B cell (primary cell): ENCODE data around the gene TMOD3. TPM values are rescaled to one million over a fixed set of nuclear protein-coding genes. Genes with fewer than 3 reads are reported as not detected.

Source experiments
- ATAC-seq: fragments of 200-7000 bp; cut with Tn5 transposase; one replicate; pipeline ENCODE4 v1.10.0; 2021; ENCODE audit warnings: low read depth, mild to moderate bottlenecking, moderate number of reproducible peaks, moderate library complexity
- CTCF ChIA-PET: fragments of 350-600 bp; sonication (Branson Sonifier 250); formaldehyde crosslinking; loops from one replicate; lab custom pipeline; 2021; ENCODE audit warnings: antibody characterized with exemption, inconsistent platforms; lab: Charles Lee
- POLR2A ChIA-PET: fragments of 350-600 bp; sonication (Branson Sonifier 250); formaldehyde crosslinking; loops from one replicate; lab custom pipeline; 2021; ENCODE audit warnings: antibody characterized with exemption; lab: Charles Lee
- DNase-seq: peaks from one replicate; pipeline ENCODE4 v3.0.0; 2013
- H2AFZ ChIP-seq: 2 replicates; pipeline ENCODE4 v1.6.1; 2012; ENCODE audit warnings: mild to moderate bottlenecking, low read depth, low read length; ENCODE audit not compliant: insufficient read depth, poor library complexity, severe bottlenecking
- H3K27ac ChIP-seq, 2 donors: 1 replicate in 1 of 2; 2 replicates in 1 of 2; pipeline ENCODE4 v1.5.1; 2012 to 2013; ENCODE audit warnings: low read length in 2 of 2, mild to moderate bottlenecking in 2 of 2, moderate library complexity in 1 of 2
- H3K27me3 ChIP-seq, 4 experiments: fragments of 200-600 bp in 1 of 4; sonication (generic) in 1 of 4; replicated peaks in 1 of 4; 1 replicate in 2 of 4; 2 replicates in 2 of 4; pipeline versions ENCODE4 v1.6.1 to v1.7.0; 2013 to 2016; ENCODE audit warnings: low read length in 3 of 4, mild to moderate bottlenecking in 2 of 4, mixed read lengths in 1 of 4, moderate library complexity in 1 of 4; ENCODE audit not compliant: insufficient read depth in 4 of 4, control insufficient read depth in 3 of 4; ENCODE audit errors: control extremely low read depth in 1 of 4
- H3K36me3 ChIP-seq, 2 experiments: replicated peaks in 1 of 2; 1 replicate in 1 of 2; 2 replicates in 1 of 2; pipeline versions ENCODE4 v1.6.1 to v1.7.1; 2013; ENCODE audit warnings: low read length in 1 of 2; ENCODE audit not compliant: insufficient read depth in 2 of 2, control insufficient read depth in 1 of 2; ENCODE audit errors: control extremely low read depth in 1 of 2, extremely low read depth in 1 of 2
- H3K4me1 ChIP-seq, 2 donors: fragments of 200-600 bp in 1 of 2; sonication (generic) in 1 of 2; 1 replicate in 1 of 2; 2 replicates in 1 of 2; pipeline versions ENCODE4 v1.5.1 to v1.6.1; 2013 to 2017; ENCODE audit warnings: low read length in 2 of 2; ENCODE audit not compliant: control insufficient read depth in 2 of 2, insufficient read depth in 2 of 2
- H3K4me2 ChIP-seq: replicated peaks from 2 replicates; pipeline ENCODE3; 2012; ENCODE audit warnings: mild to moderate bottlenecking, low read depth, low read length; ENCODE audit not compliant: poor library complexity, severe bottlenecking
- H3K4me3 ChIP-seq, 5 experiments: fragments of 200-600 bp in 1 of 5; sonication (generic) in 1 of 5; 1 replicate in 3 of 5; 2 replicates in 2 of 5; pipeline versions ENCODE4 v1.5.1 to v1.7.0; 2011 to 2016; ENCODE audit warnings: low read length in 4 of 5, mild to moderate bottlenecking in 4 of 5, low read depth in 2 of 5, control low read depth in 1 of 5, moderate library complexity in 1 of 5; ENCODE audit not compliant: insufficient read depth in 1 of 5; ENCODE audit errors: control extremely low read depth in 1 of 5, extremely low read depth in 1 of 5
- H3K79me2 ChIP-seq: fragments of 200-600 bp; sonication (generic); one replicate; pipeline ENCODE4 v1.6.0; 2016; ENCODE audit warnings: low read length; ENCODE audit not compliant: control insufficient read depth, insufficient read depth
- H3K9ac ChIP-seq: fragments of 200-600 bp; sonication (generic); 2 replicates; pipeline ENCODE4 v1.6.1; 2017; ENCODE audit warnings: mild to moderate bottlenecking, low read length, moderate library complexity
- H3K9me3 ChIP-seq, 3 donors: one replicate each; pipeline versions ENCODE4 v1.6.1 to v1.7.1; 2013; ENCODE audit warnings: low read length in 2 of 3; ENCODE audit not compliant: control insufficient read depth in 2 of 3, insufficient read depth in 1 of 3; ENCODE audit errors: control extremely low read depth in 1 of 3
- H4K20me1 ChIP-seq: 2 replicates; pipeline ENCODE4 v1.6.0; 2012; ENCODE audit warnings: mild to moderate bottlenecking, low read length; ENCODE audit not compliant: insufficient read depth, control insufficient read depth, poor library complexity, severe bottlenecking
- H3K27ac Mint-ChIP-seq: one replicate; pipeline ENCODE4 v1.8.0; 2021; ENCODE audit warnings: mixed read lengths
- H3K27me3 Mint-ChIP-seq: one replicate; pipeline ENCODE4 v1.8.0; 2021; ENCODE audit warnings: mixed read lengths
- H3K4me1 Mint-ChIP-seq: one replicate; pipeline ENCODE4 v1.8.0; 2021; ENCODE audit warnings: mixed read lengths
- H3K4me3 Mint-ChIP-seq: one replicate; pipeline ENCODE4 v1.8.0; 2021; ENCODE audit warnings: mixed read lengths
- H3K9me3 Mint-ChIP-seq: one replicate; pipeline ENCODE4 v1.8.0; 2022; ENCODE audit warnings: mixed read lengths; ENCODE audit not compliant: insufficient read depth
- EZH2 ChIP-seq: IDR thresholded peaks from 2 replicates; pipeline ENCODE4 v1.6.1; 2012; ENCODE audit warnings: borderline replicate concordance, low read depth, mild to moderate bottlenecking, moderate library complexity, low read length; ENCODE audit not compliant: insufficient read depth, poor library complexity, severe bottlenecking
- WGBS: methylation state at CpG from one replicate; pipeline ENCODE4 v1.1.5; 2013; ENCODE audit warnings: missing lambda C conversion rate; ENCODE audit not compliant: insufficient coverage; 5-methylcytosine and 5-hydroxymethylcytosine counted together
- intact Hi-C: fragments of 100-400 bp; cut with micrococcal nuclease; formaldehyde crosslinking; loops from one replicate; pipeline ENCODE4 v1.10.0; 2022
- polyA plus RNA-seq: library from polyadenylated mRNA; depleted of rRNA; stranded (reverse); fragments of >200 nt; gene quantifications from 2 replicates; pipeline ENCODE4 v1.2.3, GENCODE V29; 2012
- total RNA-seq, 2 donors: library from RNA; stranded (reverse); fragments of 120-200 nt in 1 of 2; gene quantifications; 1 replicate in 1 of 2; 2 replicates in 1 of 2; pipeline versions ENCODE4 v1.2.3 to v1.2.4, GENCODE V29; 2013 to 2022
- TF ChIP-seq, protein P1 (sequence below): fragments of 200-600 bp; IDR thresholded peaks from one replicate; pipeline ENCODE4 v1.8.0; 2022; ENCODE audit warnings: antibody characterized with exemption, mild to moderate bottlenecking

Gene TMOD3
- total and polyA plus RNA-seq, 2 donors (not counting 1 experiment from before 2014, with no cell fraction given), result 7.2 to 52.1 TPM

DNA sequence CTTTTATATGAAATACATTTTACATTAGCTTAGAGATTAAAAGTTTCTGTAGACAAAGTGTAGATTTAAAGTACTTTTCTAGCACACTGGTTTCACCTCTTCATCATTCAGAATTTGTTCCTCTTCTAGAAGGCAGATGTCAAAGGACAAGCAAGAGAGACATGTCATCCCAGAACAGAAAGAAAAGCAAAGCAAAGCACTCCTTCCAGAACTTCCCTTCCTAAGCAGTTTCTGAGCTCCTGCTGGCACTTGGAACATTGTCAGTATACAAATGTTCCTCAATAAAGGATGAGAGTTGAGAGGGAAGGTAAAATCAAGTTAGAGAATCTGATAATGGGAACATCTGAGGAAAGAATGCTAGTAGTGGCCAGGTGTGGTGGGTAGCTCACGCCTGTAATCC, 26.2 kb downstream of the TMOD3 start:
- Histone ChIP-seq H3K36me3 (peaks cover 0 to 1% of the 10 kb centered on the region in 2 experiments), H3K79me2 (peaks cover 77% of the 10 kb centered on the region), H3K9ac (no peak overlapping the region), H2AFZ (no peak overlapping the region), H4K20me1 (peaks cover 72% of the 10 kb centered on the region), H3K4me2 (no peak overlapping the region), H3K4me3 (no peak overlapping the region), H3K27ac (no peak overlapping the region), H3K4me1 (peaks cover 4 to 7% of the 10 kb centered on the region in 2 donors), H3K9me3 (no peaks in the 10 kb centered on the region), H3K27me3 (no peaks in the 10 kb centered on the region)
- Mint-ChIP-seq H3K9me3 (no peaks in the 10 kb centered on the region), H3K4me1 (peaks cover 58% of the 10 kb centered on the region), H3K4me3 (no peak overlapping the region), H3K27ac (no peak overlapping the region), H3K27me3 (no peaks in the 10 kb centered on the region)
- no peak for DNase-seq
- CTCF ChIA-PET, result interaction anchor here (2.9 kb wide), 1 partner anchor 34 kb away, joined by 11 read pairs; no protein-coding TSS in a partner anchor
- ATAC-seq, result no peak
- TF ChIP-seq EZH2, result no peak
- TF ChIP-seq, protein P1, sequence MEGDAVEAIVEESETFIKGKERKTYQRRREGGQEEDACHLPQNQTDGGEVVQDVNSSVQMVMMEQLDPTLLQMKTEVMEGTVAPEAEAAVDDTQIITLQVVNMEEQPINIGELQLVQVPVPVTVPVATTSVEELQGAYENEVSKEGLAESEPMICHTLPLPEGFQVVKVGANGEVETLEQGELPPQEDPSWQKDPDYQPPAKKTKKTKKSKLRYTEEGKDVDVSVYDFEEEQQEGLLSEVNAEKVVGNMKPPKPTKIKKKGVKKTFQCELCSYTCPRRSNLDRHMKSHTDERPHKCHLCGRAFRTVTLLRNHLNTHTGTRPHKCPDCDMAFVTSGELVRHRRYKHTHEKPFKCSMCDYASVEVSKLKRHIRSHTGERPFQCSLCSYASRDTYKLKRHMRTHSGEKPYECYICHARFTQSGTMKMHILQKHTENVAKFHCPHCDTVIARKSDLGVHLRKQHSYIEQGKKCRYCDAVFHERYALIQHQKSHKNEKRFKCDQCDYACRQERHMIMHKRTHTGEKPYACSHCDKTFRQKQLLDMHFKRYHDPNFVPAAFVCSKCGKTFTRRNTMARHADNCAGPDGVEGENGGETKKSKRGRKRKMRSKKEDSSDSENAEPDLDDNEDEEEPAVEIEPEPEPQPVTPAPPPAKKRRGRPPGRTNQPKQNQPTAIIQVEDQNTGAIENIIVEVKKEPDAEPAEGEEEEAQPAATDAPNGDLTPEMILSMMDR, result no peak
- POLR2A ChIA-PET, result no interaction called here
- WGBS, result 80% methylated on average over 1 of the region's 1 CpG
- intact Hi-C loops, result no loop called here

DNA sequence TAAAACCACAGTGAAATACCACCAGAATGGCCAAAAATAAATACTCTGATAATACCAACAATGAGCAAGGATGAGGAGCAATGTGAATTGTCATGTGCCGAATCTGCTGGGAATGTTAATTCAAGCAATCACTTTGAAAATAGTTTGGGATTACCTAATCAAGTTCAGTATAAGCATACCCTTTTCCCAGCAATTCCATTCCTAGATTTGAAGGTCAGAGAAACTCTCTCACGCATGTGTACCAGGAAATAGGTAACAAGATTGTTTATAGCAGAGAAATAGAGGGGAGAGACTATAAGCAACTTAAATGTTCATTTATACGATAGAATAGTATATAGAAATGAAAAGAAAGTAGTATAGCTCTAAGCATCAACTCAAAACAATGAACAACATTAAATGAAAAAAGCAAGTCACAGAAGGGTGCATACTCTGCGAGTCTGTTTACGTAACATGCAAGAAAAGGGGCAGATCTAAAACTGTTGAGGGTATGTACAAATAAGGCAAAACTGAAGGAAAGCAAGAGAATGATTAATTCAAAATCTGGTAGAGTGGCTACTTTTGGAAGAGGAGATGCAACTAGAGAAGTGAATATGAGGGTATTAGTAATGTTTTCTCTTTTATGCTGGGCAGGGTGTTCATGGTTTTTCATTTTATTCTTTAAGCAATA, 27.4 kb downstream of the TMOD3 start:
- peaks cover 67% of the 10 kb centered on the region for H4K20me1 ChIP-seq
- H3K4me3 Mint-ChIP-seq, result no peak overlapping the region
- H3K79me2 ChIP-seq, result peaks cover 71% of the 10 kb centered on the region

More for the DNA sequence above, 27.4 kb downstream of the TMOD3 start:
- H3K9me3 Mint-ChIP-seq, result no peaks in the 10 kb centered on the region
- peaks cover 62% of the 10 kb centered on the region for H3K4me1 Mint-ChIP-seq
- no peak overlapping the region for H3K4me2 ChIP-seq
- ATAC-seq (no peak), DNase-seq (no peak)
- H3K4me1 ChIP-seq, result peaks cover 7 to 15% of the 10 kb centered on the region in 2 donors
- H3K9ac ChIP-seq, result no peak overlapping the region
- no peak overlapping the region for H3K27ac Mint-ChIP-seq
- no peaks in the 10 kb centered on the region for H3K27me3 ChIP-seq
- POLR2A ChIA-PET, result interaction anchor here (0.7 kb wide), 1 partner anchor 49 kb away, joined by 4 read pairs; no protein-coding TSS in a partner anchor
- no peaks in the 10 kb centered on the region for H3K27me3 Mint-ChIP-seq
- peaks cover 0 to 1% of the 10 kb centered on the region in 2 experiments for H3K36me3 ChIP-seq
- H3K4me3 ChIP-seq, result no peak overlapping the region
- no peak overlapping the region for H3K27ac ChIP-seq
- CTCF ChIA-PET, result interaction anchor here (2.9 kb wide), 1 partner anchor 32 kb away, joined by 11 read pairs; no protein-coding TSS in a partner anchor
- WGBS, result no CpG with 5 or more reads among the region's 5 CpGs
- no peaks in the 10 kb centered on the region for H3K9me3 ChIP-seq
- no peak for TF ChIP-seq EZH2
- TF ChIP-seq, protein P1, result no peak
- intact Hi-C loops, result no loop called here
- no peak overlapping the region for H2AFZ ChIP-seq
